HG03103 (cell line): ENCODE data around the gene FN1.
"Not testable (repeated sequence)": the region's sequence is repeated elsewhere in the genome, so short reads cannot be mapped to it uniquely, and the experiment has no call there.

ENCODE experiments used
- ATAC-seq: cut with Tn5 transposase; IDR thresholded peaks from one replicate; pipeline ENCODE4 v1.9.1; 2021; ENCODE audit warnings: low read depth; ENCODE audit not compliant: unreplicated experiment

FN1 gene

GRCh38 chr2:215356334-215356947, 79.4 kb downstream of the FN1 start:
- ATAC-seq: no peak

GRCh38 chr2:215355801-215356200, 80.1 kb downstream of the FN1 start:
- ATAC-seq: no peak

GRCh38 chr2:215354771-215355695, 80.8 kb downstream of the FN1 start:
- no peak for ATAC-seq

GRCh38 chr2:215352602-215353001, 83.3 kb downstream of the FN1 start:
- ATAC-seq: no peak

GRCh38 chr2:215347878-215348277, 88.0 kb downstream of the FN1 start:
- ATAC-seq: no peak

GRCh38 chr2:215338883-215339679, 96.8 kb downstream of the FN1 start:
- ATAC-seq: no peak

- peak; percentile 74 for ATAC-seq
Measured at GRCh38 chr2:215332872-215333595, 102.8 kb downstream of the FN1 start.

GRCh38 chr2:215328066-215328465, 107.8 kb downstream of the FN1 start:
- no peak for ATAC-seq

- ATAC-seq: no peak
Measured at GRCh38 chr2:215324811-215325210, 111.1 kb downstream of the FN1 start.

GRCh38 chr2:215320679-215321078, 115.2 kb downstream of the FN1 start:
- ATAC-seq: no peak

- no peak for ATAC-seq
Measured at GRCh38 chr2:215320102-215320501, 115.8 kb downstream of the FN1 start.

- ATAC-seq: no peak
Measured at GRCh38 chr2:215319500-215319899, 116.4 kb downstream of the FN1 start.

GRCh38 chr2:215316336-215316735, 119.5 kb downstream of the FN1 start:
- no peak for ATAC-seq

- ATAC-seq: no peak
Measured at GRCh38 chr2:215315301-215315700, 120.6 kb downstream of the FN1 start.

GRCh38 chr2:215314896-215315295, 121.0 kb downstream of the FN1 start:
- no peak for ATAC-seq

- ATAC-seq: no peak
Measured at GRCh38 chr2:215313255-215313613, 122.6 kb downstream of the FN1 start.

- ATAC-seq: peak; percentile 98
Measured at GRCh38 chr2:215311625-215312396, 124.1 kb downstream of the FN1 start, which contains the start of gene ATIC. ATIC (plus strand) TSS chr2:215312059; CDS start chr2:215312143, 84 bp downstream.

GRCh38 chr2:215311259-215311624, 124.6 kb downstream of the FN1 start:
- ATAC-seq: not testable (repeated sequence)
